GM06990 (cell line): Measurements from ENCODE around the gene JARID2.

Experiments
- DNase-seq: peaks from one replicate; pipeline ENCODE4 v3.0.0-alpha.2; 2011; ENCODE audit not compliant: insufficient read length; ENCODE audit errors: extremely low read depth
- H3K27me3 ChIP-seq: replicated peaks from 2 replicates; pipeline ENCODE4 v1.6.0; 2011; ENCODE audit warnings: low read length; ENCODE audit not compliant: control insufficient read depth, insufficient read depth
- H3K36me3 ChIP-seq: 2 replicates; pipeline ENCODE4 v1.5.1; 2011; ENCODE audit warnings: low read length; ENCODE audit not compliant: control insufficient read depth, insufficient read depth
- H3K4me3 ChIP-seq: replicated peaks from 2 replicates; pipeline ENCODE4 v1.5.1; 2011; ENCODE audit warnings: low read depth, mild to moderate bottlenecking, control low read depth, low read length
- CTCF ChIP-seq: IDR thresholded peaks from 2 replicates; pipeline ENCODE4 v1.5.1; 2011; ENCODE audit warnings: low read length, control low read depth, mild to moderate bottlenecking, inconsistent platforms; ENCODE audit not compliant: insufficient read depth, poor library complexity, severe bottlenecking

Gene JARID2

GRCh38 chr6:15549371-15549770 is 303.5 kb downstream of the JARID2 start:
- Histone ChIP-seq H3K36me3 (no peaks in the 10 kb centered on the region), H3K4me3 (no peak overlapping the region), H3K27me3 (no peaks in the 10 kb centered on the region)
- no peak for TF ChIP-seq CTCF
- no peak for DNase-seq

GRCh38 chr6:15550546-15551123 is 304.8 kb downstream of the JARID2 start:
- Histone ChIP-seq H3K36me3 (no peaks in the 10 kb centered on the region), H3K27me3 (no peaks in the 10 kb centered on the region), H3K4me3 (no peak overlapping the region)
- no peak for TF ChIP-seq CTCF
- no peak for DNase-seq

- TF ChIP-seq CTCF: no peak
- no peaks in the 10 kb centered on the region for H3K27me3 ChIP-seq
- H3K4me3 ChIP-seq: no peak overlapping the region
- H3K36me3 ChIP-seq: no peaks in the 10 kb centered on the region
- DNase-seq: no peak
Observed at GRCh38 chr6:15551262-15551661, 305.4 kb downstream of the JARID2 start.

GRCh38 chr6:15551798-15552197 is 305.9 kb downstream of the JARID2 start:
- H3K36me3 ChIP-seq: no peaks in the 10 kb centered on the region
- no peak for TF ChIP-seq CTCF
- H3K27me3 ChIP-seq: no peaks in the 10 kb centered on the region
- no peak for DNase-seq
- H3K4me3 ChIP-seq: no peak overlapping the region

- no peak for DNase-seq
- H3K4me3 ChIP-seq: no peak overlapping the region
- TF ChIP-seq CTCF: no peak
- no peaks in the 10 kb centered on the region for H3K36me3 ChIP-seq
- H3K27me3 ChIP-seq: no peaks in the 10 kb centered on the region
Observed at GRCh38 chr6:15553031-15553430, 307.2 kb downstream of the JARID2 start.

- no peak for TF ChIP-seq CTCF
- Histone ChIP-seq H3K27me3 (no peaks in the 10 kb centered on the region), H3K4me3 (no peak overlapping the region), H3K36me3 (no peaks in the 10 kb centered on the region)
- DNase-seq: no peak
Observed at GRCh38 chr6:15553736-15554294, 307.9 kb downstream of the JARID2 start.
